Fibroblast of pulmonary artery (primary cell): ENCODE data around the gene SCAMP2.

Experiments used
- DNase-seq: peaks from one replicate; pipeline ENCODE4 v3.0.0-alpha.2; 2010; ENCODE audit warnings: low read depth
- H3K4me3 ChIP-seq: replicated peaks from 2 replicates; pipeline ENCODE4 v1.5.1; 2011; ENCODE audit warnings: low read depth, mild to moderate bottlenecking, control low read depth, low read length, moderate library complexity
- TF ChIP-seq, protein P1 (sequence below): IDR thresholded peaks from 2 replicates; pipeline ENCODE4 v1.5.1; 2011; ENCODE audit warnings: mild to moderate bottlenecking, control low read depth, low read length, inconsistent platforms; ENCODE audit errors: missing control alignments

Gene SCAMP2

GRCh38 chr15:74863239-74864056 is 9.7 kb downstream of the SCAMP2 start:
- TF ChIP-seq, protein P1, sequence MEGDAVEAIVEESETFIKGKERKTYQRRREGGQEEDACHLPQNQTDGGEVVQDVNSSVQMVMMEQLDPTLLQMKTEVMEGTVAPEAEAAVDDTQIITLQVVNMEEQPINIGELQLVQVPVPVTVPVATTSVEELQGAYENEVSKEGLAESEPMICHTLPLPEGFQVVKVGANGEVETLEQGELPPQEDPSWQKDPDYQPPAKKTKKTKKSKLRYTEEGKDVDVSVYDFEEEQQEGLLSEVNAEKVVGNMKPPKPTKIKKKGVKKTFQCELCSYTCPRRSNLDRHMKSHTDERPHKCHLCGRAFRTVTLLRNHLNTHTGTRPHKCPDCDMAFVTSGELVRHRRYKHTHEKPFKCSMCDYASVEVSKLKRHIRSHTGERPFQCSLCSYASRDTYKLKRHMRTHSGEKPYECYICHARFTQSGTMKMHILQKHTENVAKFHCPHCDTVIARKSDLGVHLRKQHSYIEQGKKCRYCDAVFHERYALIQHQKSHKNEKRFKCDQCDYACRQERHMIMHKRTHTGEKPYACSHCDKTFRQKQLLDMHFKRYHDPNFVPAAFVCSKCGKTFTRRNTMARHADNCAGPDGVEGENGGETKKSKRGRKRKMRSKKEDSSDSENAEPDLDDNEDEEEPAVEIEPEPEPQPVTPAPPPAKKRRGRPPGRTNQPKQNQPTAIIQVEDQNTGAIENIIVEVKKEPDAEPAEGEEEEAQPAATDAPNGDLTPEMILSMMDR: no peak
- DNase-seq: peak; percentile 8

DNA sequence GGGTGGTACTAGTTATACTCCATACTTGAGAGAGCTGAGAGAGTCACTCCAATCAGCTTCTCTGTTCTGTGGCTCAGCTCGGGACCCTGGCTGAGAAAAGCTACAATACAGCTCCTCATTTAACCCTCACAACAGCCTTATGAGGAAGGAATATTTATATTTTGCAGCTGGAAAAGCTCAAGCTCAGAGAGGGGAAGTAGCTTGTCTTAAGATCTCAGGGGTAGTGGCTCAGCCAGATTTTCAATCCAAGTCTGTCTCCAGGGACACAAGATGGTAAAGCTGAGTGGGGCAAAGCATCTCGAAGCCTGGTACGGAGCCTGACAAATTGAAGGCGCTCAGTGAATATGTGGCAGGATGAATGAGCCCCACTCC is 14.8 kb downstream of the SCAMP2 start:
- DNase-seq: no peak
- H3K4me3 ChIP-seq: no peak overlapping the region
- TF ChIP-seq, protein P1: no peak

More at GRCh38 chr15:74863239-74864056, 9.7 kb downstream of the SCAMP2 start:
- no peak overlapping the region for H3K4me3 ChIP-seq

DNA sequence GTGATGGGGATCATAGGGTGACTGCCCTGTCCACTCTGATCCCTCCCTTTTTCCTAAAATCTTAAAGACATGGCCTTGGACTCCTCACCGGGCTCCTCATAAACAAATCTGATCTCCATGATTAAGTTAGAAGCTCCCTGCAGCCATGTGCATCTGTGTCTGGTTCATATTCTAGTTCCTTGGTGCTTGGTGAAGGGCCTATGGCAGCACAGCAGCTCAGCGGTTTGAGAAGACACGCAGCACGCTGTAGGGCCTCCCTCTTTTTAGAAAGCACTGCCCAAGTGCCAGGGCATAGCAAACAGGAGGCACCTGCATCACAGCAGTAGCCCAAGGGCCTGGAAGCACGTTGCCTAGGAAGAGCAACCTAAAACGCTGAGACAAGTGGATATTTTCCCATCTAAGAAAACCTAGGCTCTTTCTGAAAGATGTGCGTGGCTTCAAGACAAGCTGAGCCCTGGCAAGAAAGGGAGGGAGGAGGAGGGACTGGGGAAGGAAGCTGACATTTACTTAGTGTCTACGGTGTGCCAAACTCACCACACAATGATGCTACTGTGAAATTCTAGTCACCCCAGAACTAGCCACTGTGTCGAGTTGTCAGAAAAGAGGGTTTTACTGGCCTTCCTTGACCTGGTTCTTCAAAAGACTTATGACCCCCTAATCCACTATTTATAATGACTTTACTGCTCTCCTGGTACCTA is 15.3 kb downstream of the SCAMP2 start:
- TF ChIP-seq, protein P1: no peak
- no peak for DNase-seq

DNA sequence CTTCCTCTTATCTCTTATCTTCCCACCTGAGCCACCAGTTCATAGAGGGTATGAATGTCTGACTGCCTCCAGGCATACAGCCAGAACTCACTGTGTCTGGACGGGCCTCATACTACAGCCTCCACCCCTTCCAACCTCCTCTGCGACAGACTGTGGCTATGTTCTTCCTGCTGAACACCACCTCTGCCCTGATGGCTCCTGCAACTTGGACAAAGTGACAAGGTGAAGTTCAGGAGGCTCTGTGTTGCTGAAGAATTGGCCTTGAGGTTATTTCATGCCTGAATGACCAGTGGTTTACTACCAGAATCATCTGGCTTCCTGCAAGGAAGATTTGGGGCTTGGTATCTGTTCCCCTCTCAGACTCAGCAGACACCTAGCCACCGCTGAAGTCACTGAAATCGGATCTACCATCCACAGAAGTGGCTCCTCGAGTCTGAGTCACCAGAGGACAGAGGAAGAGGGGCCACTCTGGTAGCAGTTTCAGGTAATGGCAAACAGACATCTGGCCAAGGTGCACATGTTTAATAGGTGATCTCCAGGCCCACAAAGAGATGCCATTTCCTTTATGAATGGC is 16.0 kb downstream of the SCAMP2 start:
- no peak for DNase-seq
- TF ChIP-seq, protein P1: no peak

More for the DNA sequence above, 15.3 kb downstream of the SCAMP2 start:
- H3K4me3 ChIP-seq: no peak overlapping the region

DNA sequence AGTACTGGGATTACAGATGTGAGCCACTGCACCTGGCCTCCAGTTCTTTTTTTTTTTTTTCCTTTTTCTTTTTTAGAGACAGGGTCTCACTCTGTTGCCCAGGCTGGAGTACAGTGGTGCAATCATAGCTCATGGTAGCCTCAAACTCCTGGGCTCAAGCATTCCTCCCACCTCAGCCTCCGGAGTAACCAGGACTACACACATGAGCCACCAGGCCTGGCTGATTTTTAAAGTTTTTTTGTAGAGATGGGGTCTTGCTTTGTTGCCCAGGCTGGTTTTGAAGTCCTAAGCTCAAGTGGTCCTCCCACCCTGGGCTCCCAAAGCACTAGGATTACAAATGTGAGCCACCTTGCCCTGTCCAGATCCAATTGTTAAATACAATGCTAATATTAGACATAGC is 16.6 kb downstream of the SCAMP2 start:
- H3K4me3 ChIP-seq: no peak overlapping the region
- DNase-seq: no peak
- TF ChIP-seq, protein P1: no peak

More for the DNA sequence above, 16.0 kb downstream of the SCAMP2 start:
- H3K4me3 ChIP-seq: no peak overlapping the region

DNA sequence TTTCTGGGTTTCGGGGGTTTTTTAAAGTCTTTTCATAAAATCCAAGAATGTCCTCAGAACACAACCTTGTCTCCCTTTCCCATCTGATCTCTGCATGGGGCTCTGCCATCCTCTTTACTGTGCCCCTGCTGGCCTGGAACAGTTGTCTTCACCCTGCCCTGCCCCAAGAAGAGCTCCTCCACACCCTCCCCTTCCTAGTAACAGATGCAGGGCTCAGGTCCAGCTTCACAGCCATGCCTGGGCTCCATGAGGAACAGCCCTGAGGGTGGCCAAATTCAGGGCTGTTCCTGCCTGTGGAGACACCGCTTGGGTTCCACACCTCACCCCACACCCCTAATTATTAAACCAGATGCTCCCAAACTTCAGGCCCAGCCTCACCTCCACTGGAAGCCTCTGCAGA is 17.3 kb downstream of the SCAMP2 start:
- no peak overlapping the region for H3K4me3 ChIP-seq
- TF ChIP-seq, protein P1: no peak
- DNase-seq: no peak
